Heart right ventricle (tissue), 16 donors: Measurements from ENCODE around the gene KRTAP3-3. TPM values are rescaled to one million over a fixed set of nuclear protein-coding genes. Genes with fewer than 3 reads are reported as not detected.

Experiments
- ATAC-seq, 8 donors: fragments of 200-7000 bp; cut with Tn5 transposase; one replicate each; pipeline ENCODE4 v1.9.1; 2020; ENCODE audit warnings: mild to moderate bottlenecking in 8 of 8, moderate library complexity in 8 of 8, moderate number of reproducible peaks in 1 of 8
- DNase-seq, 2 donors: peaks; one replicate each; pipeline ENCODE4 v3.0.0-alpha.2; 2020
- H3K27ac ChIP-seq, 10 donors: fragments of 200-600 bp; sonication (generic) in 2 of 10; one replicate each; pipeline versions ENCODE4 v1.5.0 to v1.8.0; 2020 to 2022; ENCODE audit warnings: mild to moderate bottlenecking in 3 of 10
- H3K27me3 ChIP-seq, 7 donors: fragments of 200-600 bp; one replicate each; pipeline ENCODE4 v1.8.0; 2021 to 2022; ENCODE audit warnings: mild to moderate bottlenecking in 2 of 7
- H3K36me3 ChIP-seq, 9 donors: fragments of 200-600 bp; sonication (generic) in 1 of 9; one replicate each; pipeline versions ENCODE4 v1.5.0 to v1.8.0; 2020 to 2022; ENCODE audit warnings: mild to moderate bottlenecking in 2 of 9
- H3K4me1 ChIP-seq, 9 donors: fragments of 200-600 bp; sonication (generic) in 1 of 9; one replicate each; pipeline versions ENCODE4 v1.5.0 to v1.8.0; 2020 to 2022; ENCODE audit warnings: mild to moderate bottlenecking in 4 of 9
- H3K4me3 ChIP-seq, 10 donors: fragments of 200-600 bp; sonication (generic) in 2 of 10; one replicate each; pipeline versions ENCODE4 v1.5.0 to v1.8.0; 2020 to 2022; ENCODE audit warnings: mild to moderate bottlenecking in 7 of 10, moderate library complexity in 2 of 10
- H3K9me3 ChIP-seq, 11 donors: fragments of 200-600 bp in 10 of 11; sonication (generic) in 2 of 11; one replicate each; pipeline versions ENCODE4 v1.5.0 to v1.8.0; 2013 to 2022; ENCODE audit warnings: mild to moderate bottlenecking in 2 of 11, control low read depth in 1 of 11, moderate library complexity in 1 of 11
- CTCF ChIP-seq, 9 donors: fragments of 200-600 bp; sonication (generic) in 2 of 9; IDR thresholded peaks; one replicate each; pipeline versions ENCODE4 v1.5.0 to v1.8.0; 2021 to 2022; ENCODE audit warnings: antibody characterized with exemption in 9 of 9, mild to moderate bottlenecking in 5 of 9, moderate library complexity in 1 of 9
- WGBS, 2 donors: extraction: QIAGEN DNeasy Blood & Tissue Kit; methylation state at CpG; one replicate each; pipeline ENCODE4 v1.1.7; 2013; ENCODE audit warnings: inconsistent platforms in 1 of 2; 5-methylcytosine and 5-hydroxymethylcytosine counted together
- intact Hi-C, 10 donors: fragments of 100-400 bp; cut with DNase I; formaldehyde crosslinking; loops; one replicate each; pipeline versions ENCODE4 v1.11.1 to v1.14.2; 2022
- polyA plus RNA-seq, 2 donors: library from polyadenylated mRNA; stranded (reverse); fragments of 200-250 nt; gene quantifications; one replicate each; pipeline ENCODE4 v1.2.3, GENCODE V29; 2013
- total RNA-seq, 10 donors: library from RNA; stranded (reverse); fragmentation: NEBNext Ultra II Directional in 3 of 10; extraction: Animal tissue kit (Norgen Biotek cat#: 25700) in 3 of 10; gene quantifications; one replicate each; pipeline versions ENCODE4 v1.2.1 to v1.2.4, GENCODE V29; 2021 to 2023
- donor health status: Arrhythmogenic right ventricular cardiomyopathy.
- donor health status: ischemic (EF 13 %, LVEDD 7.1; RV severe dilation, severe dysfunction).
- donor health status: healthy with polysubstance abuse.
- donor health status: DM: no; HTN: yes; CAD: no.
- donor health status: DM: no; HTN: no; CAD: no.
- donor health status: ischemic (EF 25% LVEDD 6.9; RV normal size, moderate dysfunction).
- donor health status: ischemic (EF 25% LVEDD 5.7; RV mildly dilated, moderate dysfunction).
- donor health status: healthy.
- donor health status: DM: yes; HTN: yes; CAD: no.
- donor health status: Ischemic cardiomyopathy.
- donor health status: ischemic (EF 35%, LVEDD 5.7; RV mildly dilated, moderate dysfunction).
- donor health status: nonischemic (EF 11% LVEDD 7.7; RV severe dilation, severe dysfunction).
- donor health status: DM: yes; HTN: yes; CAD: no.
- donor health status: PGD.
- donor health status: ischemic (EF 29% LVEDD 5.4; RV normal size, mild dysfunction).
- donor health status: nonischemic (EF 23%, LVEDD 6.1; RV moderate dilation, normal function).

Gene KRTAP3-3
- total and polyA plus RNA-seq, 12 donors: not detected

- Histone ChIP-seq H3K4me3 (no peak overlapping the region), H3K27ac (no peak overlapping the region), H3K36me3 (no peaks in the 10 kb centered on the region), H3K9me3 (no peaks in the 10 kb centered on the region), H3K27me3 (peaks cover 0 to 36% (median 27%) of the 10 kb centered on the region in 7 donors), H3K4me1 (no peaks in the 10 kb centered on the region)
- intact Hi-C loops: no loop called here
- no peak for TF ChIP-seq CTCF (IDR thresholded peaks at IDR 0.05)
- DNase-seq (no peak), ATAC-seq (no peak)
- 80 to 84% methylated on average over 2 of the region's 2 CpGs for WGBS, 2 donors
These were observed 40.1 kb downstream of the KRTAP3-3 start for GRCh38 chr17:40953881-40954280.

- H3K27ac ChIP-seq: no peak overlapping the region
- no peak overlapping the region for H3K4me3 ChIP-seq
- 58 to 71% methylated on average over 1 of the region's 1 CpG for WGBS, 2 donors
- H3K36me3 ChIP-seq: no peaks in the 10 kb centered on the region
- peaks cover 0 to 49% (median 39%) of the 10 kb centered on the region in 7 donors for H3K27me3 ChIP-seq
- H3K4me1 ChIP-seq: no peaks in the 10 kb centered on the region
- ATAC-seq (no peak), DNase-seq (no peak)
- TF ChIP-seq CTCF (IDR thresholded peaks at IDR 0.05): no peak
- no peaks in the 10 kb centered on the region for H3K9me3 ChIP-seq
- intact Hi-C loops: no loop called here
These were observed 41.3 kb downstream of the KRTAP3-3 start for GRCh38 chr17:40952661-40953060.

- no peak for TF ChIP-seq CTCF (IDR thresholded peaks at IDR 0.05)
- 65 to 72% methylated on average over 2 of the region's 2 CpGs for WGBS, 2 donors
- intact Hi-C loops: no loop called here
- no peaks in the 10 kb centered on the region for H3K4me1 ChIP-seq
- no peak for DNase-seq
- no peak overlapping the region for H3K27ac ChIP-seq
- no peak for ATAC-seq
- no peak overlapping the region for H3K4me3 ChIP-seq
- H3K27me3 ChIP-seq: peaks cover 0 to 51% (median 39%) of the 10 kb centered on the region in 7 donors
- no peaks in the 10 kb centered on the region for H3K9me3 ChIP-seq
- H3K36me3 ChIP-seq: no peaks in the 10 kb centered on the region
These were observed 41.8 kb downstream of the KRTAP3-3 start for GRCh38 chr17:40952154-40952553.

- Histone ChIP-seq H3K27ac (no peak overlapping the region), H3K27me3 (peaks cover 0 to 59% (median 41%) of the 10 kb centered on the region in 7 donors), H3K4me1 (no peaks in the 10 kb centered on the region), H3K36me3 (no peaks in the 10 kb centered on the region), H3K9me3 (no peaks in the 10 kb centered on the region), H3K4me3 (no peak overlapping the region)
- TF ChIP-seq CTCF (IDR thresholded peaks at IDR 0.05): no peak
- intact Hi-C loops: no loop called here
- ATAC-seq (no peak), DNase-seq (no peak)
- 97% methylated on average over 2 of the region's 2 CpGs for WGBS, 2 donors
These were observed 42.8 kb downstream of the KRTAP3-3 start for GRCh38 chr17:40951011-40951622.
